Cardiac muscle cell (in vitro differentiated cells and primary cell): Measurements from ENCODE around the gene NSG2. TPM values are rescaled to one million over a fixed set of nuclear protein-coding genes. Genes with fewer than 3 reads are reported as not detected.

ENCODE experiments used
- DNase-seq, 2 donors: peaks; one replicate each; pipeline versions ENCODE4 v3.0.0 to v3.0.0-alpha.2; 2010 to 2017; ENCODE audit warnings: low read depth in 1 of 2, low spot score in 1 of 2
- H3K27ac ChIP-seq: fragments of 200-600 bp; sonication (generic); 2 replicates; pipeline ENCODE4 v1.5.1; 2016
- H3K27me3 ChIP-seq: fragments of 200-600 bp; sonication (generic); 2 replicates; pipeline ENCODE4 v1.6.0; 2016; ENCODE audit warnings: control low read depth
- H3K36me3 ChIP-seq: fragments of 200-600 bp; sonication (generic); 2 replicates; pipeline ENCODE4 v1.5.1; 2016; ENCODE audit warnings: control low read depth
- H3K4me1 ChIP-seq: fragments of 200-600 bp; sonication (generic); 2 replicates; pipeline ENCODE4 v1.8.1; 2017; ENCODE audit warnings: low read depth, mild to moderate bottlenecking, mixed run types
- H3K4me3 ChIP-seq: fragments of 200-600 bp; sonication (generic); 2 replicates; pipeline ENCODE4 v1.5.1; 2016; ENCODE audit warnings: mild to moderate bottlenecking
- H3K9me3 ChIP-seq: fragments of 200-600 bp; sonication (generic); 2 replicates; pipeline ENCODE4 v1.5.1; 2017; ENCODE audit warnings: low read depth, mild to moderate bottlenecking, control low read depth
- polyA plus RNA-seq: library from polyadenylated mRNA; unstranded; fragments of >200 nt; fragmentation: Nextera tagmentation; extraction: Ambion mirVana; gene quantifications from 2 replicates; pipeline ENCODE4 v1.2.1, GENCODE V29; 2016
- total RNA-seq: library from RNA; depleted of rRNA; stranded (reverse); fragments of >200 nt; gene quantifications from 2 replicates; pipeline ENCODE4 v1.2.3, GENCODE V29; 2016
- TF ChIP-seq, protein P1 (sequence below): IDR thresholded peaks from 2 replicates; pipeline ENCODE4 v1.5.1; 2012; ENCODE audit warnings: low read depth, mild to moderate bottlenecking, low read length

Gene NSG2
- total and polyA plus RNA-seq, 2 experiments from 2014 or later = 0.24 to 0.57 TPM

- H3K36me3 ChIP-seq = no peaks in the 10 kb centered on the region
- no peaks in the 10 kb centered on the region for H3K27me3 ChIP-seq
- H3K4me1 ChIP-seq = no peaks in the 10 kb centered on the region
Measured at GRCh38 chr5:174059247-174059646, 13.7 kb downstream of the NSG2 start.

GRCh38 chr5:174063082-174063756 is 17.7 kb downstream of the NSG2 start:
- Histone ChIP-seq H3K27ac (no peak overlapping the region), H3K27me3 (peaks cover 5% of the 10 kb centered on the region), H3K4me1 (peaks cover 4% of the 10 kb centered on the region), H3K9me3 (no peaks in the 10 kb centered on the region), H3K4me3 (no peak overlapping the region), H3K36me3 (no peaks in the 10 kb centered on the region)
- DNase-seq = no peak
- TF ChIP-seq, protein P1, sequence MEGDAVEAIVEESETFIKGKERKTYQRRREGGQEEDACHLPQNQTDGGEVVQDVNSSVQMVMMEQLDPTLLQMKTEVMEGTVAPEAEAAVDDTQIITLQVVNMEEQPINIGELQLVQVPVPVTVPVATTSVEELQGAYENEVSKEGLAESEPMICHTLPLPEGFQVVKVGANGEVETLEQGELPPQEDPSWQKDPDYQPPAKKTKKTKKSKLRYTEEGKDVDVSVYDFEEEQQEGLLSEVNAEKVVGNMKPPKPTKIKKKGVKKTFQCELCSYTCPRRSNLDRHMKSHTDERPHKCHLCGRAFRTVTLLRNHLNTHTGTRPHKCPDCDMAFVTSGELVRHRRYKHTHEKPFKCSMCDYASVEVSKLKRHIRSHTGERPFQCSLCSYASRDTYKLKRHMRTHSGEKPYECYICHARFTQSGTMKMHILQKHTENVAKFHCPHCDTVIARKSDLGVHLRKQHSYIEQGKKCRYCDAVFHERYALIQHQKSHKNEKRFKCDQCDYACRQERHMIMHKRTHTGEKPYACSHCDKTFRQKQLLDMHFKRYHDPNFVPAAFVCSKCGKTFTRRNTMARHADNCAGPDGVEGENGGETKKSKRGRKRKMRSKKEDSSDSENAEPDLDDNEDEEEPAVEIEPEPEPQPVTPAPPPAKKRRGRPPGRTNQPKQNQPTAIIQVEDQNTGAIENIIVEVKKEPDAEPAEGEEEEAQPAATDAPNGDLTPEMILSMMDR = no peak

More at GRCh38 chr5:174059247-174059646, 13.7 kb downstream of the NSG2 start:
- Histone ChIP-seq H3K27ac (no peak overlapping the region), H3K9me3 (no peaks in the 10 kb centered on the region), H3K4me3 (no peak overlapping the region)
- TF ChIP-seq, protein P1 = no peak
- no peak for DNase-seq

DNA sequence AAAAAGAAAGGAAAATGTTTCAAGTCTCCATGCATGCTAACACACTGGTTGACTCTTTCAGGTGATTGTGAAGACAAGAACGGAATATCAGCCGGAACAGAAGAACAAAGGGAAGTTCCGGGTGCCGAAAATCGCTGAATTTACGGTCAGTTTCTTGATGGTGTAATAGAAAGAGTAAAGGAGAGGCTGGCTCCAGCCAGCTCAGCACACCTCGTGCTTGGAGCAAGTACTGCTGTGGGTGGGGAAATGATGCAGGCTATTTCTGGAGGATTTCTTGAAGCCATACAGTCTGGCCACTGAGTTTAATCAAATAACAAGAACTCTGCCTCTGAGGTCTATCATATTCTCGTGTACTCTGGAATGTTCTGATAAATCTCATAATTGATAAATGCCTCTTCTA is 18.7 kb downstream of the NSG2 start:
- TF ChIP-seq, protein P1 = no peak
- DNase-seq = no peak
- Histone ChIP-seq H3K4me3 (no peak overlapping the region), H3K27ac (no peak overlapping the region), H3K9me3 (no peaks in the 10 kb centered on the region), H3K27me3 (peaks cover 5% of the 10 kb centered on the region), H3K4me1 (peaks cover 4% of the 10 kb centered on the region), H3K36me3 (no peaks in the 10 kb centered on the region)

GRCh38 chr5:174065528-174066197 is 20.2 kb downstream of the NSG2 start:
- H3K27ac ChIP-seq = no peak overlapping the region
- H3K4me3 ChIP-seq = no peak overlapping the region
- TF ChIP-seq, protein P1 = no peak
- H3K36me3 ChIP-seq = no peaks in the 10 kb centered on the region
- H3K4me1 ChIP-seq = peaks cover 4% of the 10 kb centered on the region
- peaks cover 5% of the 10 kb centered on the region for H3K27me3 ChIP-seq
- H3K9me3 ChIP-seq = no peaks in the 10 kb centered on the region
- peak in 1 of 2 donors; percentile 8 for DNase-seq

- Histone ChIP-seq H3K27me3 (peaks cover 5% of the 10 kb centered on the region), H3K4me1 (peaks cover 4% of the 10 kb centered on the region), H3K9me3 (no peaks in the 10 kb centered on the region), H3K4me3 (no peak overlapping the region), H3K27ac (no peak overlapping the region), H3K36me3 (no peaks in the 10 kb centered on the region)
- TF ChIP-seq, protein P1 = no peak
- DNase-seq = no peak
Measured at GRCh38 chr5:174067499-174067898, 22.0 kb downstream of the NSG2 start.
